GM12864 (cell line): Measurements from ENCODE around the gene UFSP1.
A peak's percentile ranks its signal among the peaks of the same experiment; 100 is the strongest.

ENCODE experiments used
- DNase-seq: peaks from one replicate; pipeline ENCODE4 v3.0.0-alpha.2; 2011; ENCODE audit warnings: low read depth
- H3K4me3 ChIP-seq: 2 replicates; pipeline ENCODE4 v1.5.1; 2011; ENCODE audit warnings: mild to moderate bottlenecking, low read depth, low read length, control low read depth
- TF ChIP-seq, protein P1 (sequence below): IDR thresholded peaks from 2 replicates; pipeline ENCODE4 v1.5.1; 2011; ENCODE audit warnings: low read depth, mild to moderate bottlenecking, moderate library complexity, low read length, control low read depth, inconsistent platforms; ENCODE audit errors: missing control alignments

Gene UFSP1

DNA sequence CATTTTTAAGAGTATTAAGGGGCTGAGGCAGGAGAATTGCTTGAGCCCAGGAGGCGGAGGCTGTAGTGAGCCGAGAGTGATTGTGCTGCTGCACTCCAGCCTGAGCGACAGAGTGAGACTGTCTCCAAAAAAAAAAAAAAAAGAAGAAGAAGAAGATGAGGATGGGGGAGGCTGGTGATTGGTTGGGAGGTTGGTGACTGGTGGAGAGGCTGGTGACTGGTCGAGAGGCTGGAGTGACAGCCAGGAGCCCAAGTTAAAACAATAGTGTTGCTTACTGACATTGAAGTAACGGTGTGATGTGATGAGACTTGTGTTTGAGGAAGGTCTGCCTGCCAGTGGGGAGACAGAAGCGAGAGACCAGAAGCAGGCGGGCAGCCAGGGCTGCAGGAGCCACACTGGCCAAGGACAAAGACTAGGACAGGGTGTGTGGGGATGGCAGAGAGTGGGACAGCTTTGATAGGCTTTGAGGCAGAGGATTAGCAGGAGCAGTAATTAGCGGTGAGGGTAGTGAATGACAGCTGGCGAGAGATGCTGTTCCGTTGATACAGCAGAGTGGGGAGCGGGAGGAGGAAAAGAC is 9.7 kb downstream of the UFSP1 start:
- DNase-seq, result no peak
- TF ChIP-seq, protein P1, sequence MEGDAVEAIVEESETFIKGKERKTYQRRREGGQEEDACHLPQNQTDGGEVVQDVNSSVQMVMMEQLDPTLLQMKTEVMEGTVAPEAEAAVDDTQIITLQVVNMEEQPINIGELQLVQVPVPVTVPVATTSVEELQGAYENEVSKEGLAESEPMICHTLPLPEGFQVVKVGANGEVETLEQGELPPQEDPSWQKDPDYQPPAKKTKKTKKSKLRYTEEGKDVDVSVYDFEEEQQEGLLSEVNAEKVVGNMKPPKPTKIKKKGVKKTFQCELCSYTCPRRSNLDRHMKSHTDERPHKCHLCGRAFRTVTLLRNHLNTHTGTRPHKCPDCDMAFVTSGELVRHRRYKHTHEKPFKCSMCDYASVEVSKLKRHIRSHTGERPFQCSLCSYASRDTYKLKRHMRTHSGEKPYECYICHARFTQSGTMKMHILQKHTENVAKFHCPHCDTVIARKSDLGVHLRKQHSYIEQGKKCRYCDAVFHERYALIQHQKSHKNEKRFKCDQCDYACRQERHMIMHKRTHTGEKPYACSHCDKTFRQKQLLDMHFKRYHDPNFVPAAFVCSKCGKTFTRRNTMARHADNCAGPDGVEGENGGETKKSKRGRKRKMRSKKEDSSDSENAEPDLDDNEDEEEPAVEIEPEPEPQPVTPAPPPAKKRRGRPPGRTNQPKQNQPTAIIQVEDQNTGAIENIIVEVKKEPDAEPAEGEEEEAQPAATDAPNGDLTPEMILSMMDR, result no peak
- no peak overlapping the region for H3K4me3 ChIP-seq

DNA sequence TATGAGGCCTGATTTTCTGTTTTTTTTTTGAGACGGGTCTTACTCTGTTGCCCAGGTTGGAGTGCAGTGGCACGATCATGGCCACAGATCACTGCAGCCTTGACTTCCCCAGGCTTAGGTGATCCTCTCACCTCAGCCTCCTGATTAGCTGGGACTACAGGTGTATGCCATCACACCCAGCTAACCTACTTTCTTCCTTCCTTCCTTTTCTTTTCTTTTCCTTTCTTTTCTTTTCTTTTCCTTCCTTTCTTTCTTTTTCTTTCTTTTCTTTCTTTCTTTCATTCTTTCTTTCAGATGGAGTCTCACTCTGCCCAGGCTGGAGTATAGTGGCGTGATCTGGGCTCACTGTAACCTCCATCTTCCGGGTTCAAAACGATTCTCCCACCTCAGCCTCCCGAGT is 10.8 kb downstream of the UFSP1 start:
- H3K4me3 ChIP-seq, result no peak overlapping the region
- no peak for DNase-seq
- TF ChIP-seq, protein P1, result no peak

GRCh38 chr7:100878013-100878412 is 11.5 kb downstream of the UFSP1 start:
- no peak for DNase-seq
- H3K4me3 ChIP-seq, result no peak overlapping the region
- TF ChIP-seq, protein P1, result no peak

- peak overlapping the region; percentile 86 for H3K4me3 ChIP-seq
- no peak for DNase-seq
- TF ChIP-seq, protein P1, result no peak
Observed at GRCh38 chr7:100875356-100875751, 14.2 kb downstream of the UFSP1 start.

- TF ChIP-seq, protein P1, result no peak
- DNase-seq, result peak; percentile 95
- H3K4me3 ChIP-seq, result peak within 1 kb of the TSS; percentile 86
Observed at GRCh38 chr7:100874577-100875355, 14.7 kb downstream of the UFSP1 start, which contains the start of gene SRRT. SRRT (plus strand) TSS chr7:100875103; CDS start chr7:100875591, 488 bp downstream.

DNA sequence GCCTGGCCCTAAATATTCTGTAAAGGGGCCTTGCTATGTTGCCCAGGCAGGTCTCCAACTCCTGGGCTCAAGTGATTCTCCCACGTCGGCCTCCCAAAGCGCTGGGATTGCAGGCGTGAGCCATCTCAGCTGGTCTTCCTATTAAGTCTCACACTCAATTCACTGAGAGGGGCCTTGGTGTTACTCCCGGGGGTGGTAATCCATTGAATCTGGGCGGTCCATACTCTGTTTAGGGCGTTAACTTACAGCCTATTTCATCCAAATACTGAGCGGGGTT is 15.3 kb downstream of the UFSP1 start:
- H3K4me3 ChIP-seq, result peak overlapping the region; percentile 86
- DNase-seq, result no peak
- TF ChIP-seq, protein P1, result no peak

DNA sequence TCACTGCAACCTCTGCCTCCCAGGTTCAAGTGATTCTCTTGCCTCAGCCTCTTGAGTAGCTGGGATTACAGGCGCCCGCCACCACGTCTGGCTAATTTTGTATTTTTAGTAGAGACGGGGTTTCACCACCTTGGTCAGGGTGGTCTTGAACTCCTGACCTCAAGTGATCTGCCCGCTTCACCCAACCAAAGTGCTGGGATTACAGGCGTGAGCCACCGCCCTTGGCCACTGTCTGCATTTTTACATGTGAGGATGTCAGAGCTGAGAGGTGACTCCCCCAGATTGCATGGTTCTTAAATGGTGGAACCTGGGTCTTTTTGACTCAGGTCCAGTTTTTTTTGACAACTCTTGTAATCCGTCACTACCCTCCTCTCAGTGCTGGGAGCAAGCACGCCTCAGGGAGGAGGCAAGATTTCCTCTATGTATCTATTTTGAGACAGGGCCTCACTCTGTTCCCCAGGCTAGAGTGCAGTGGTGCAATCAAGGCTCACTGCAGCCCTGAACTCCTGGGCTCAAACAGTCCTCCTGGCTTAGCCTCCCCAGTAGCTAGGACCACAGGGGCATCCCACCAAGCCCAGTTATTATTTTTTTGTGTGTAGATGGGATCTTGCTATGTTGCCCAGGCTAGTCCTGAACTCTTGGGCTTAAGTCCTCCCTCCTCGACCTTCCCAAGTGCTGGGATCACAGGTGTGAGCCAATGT is 15.8 kb downstream of the UFSP1 start:
- no peak for DNase-seq
- H3K4me3 ChIP-seq, result peak overlapping the region; percentile 86; the same call in 1 of the 2 replicates
- TF ChIP-seq, protein P1, result no peak
